PC-9 (cell line): Measurements from ENCODE around the gene PRKD1. TPM values are rescaled to one million over a fixed set of nuclear protein-coding genes. Genes with fewer than 3 reads are reported as not detected.

Source experiments
- BruUV-seq: library from RNA; stranded (reverse); fragments of 400-500 nt; replicated peaks from 2 replicates; lab custom pipeline; 2021; lab: Mats Ljungman, UMichigan
- CTCF ChIA-PET: fragments of 300-600 bp; sonication (Branson Sonifier 250); formaldehyde crosslinking; loops from one replicate; lab custom pipeline; 2022; ENCODE audit warnings: antibody characterized with exemption; lab: Charles Lee
- POLR2A ChIA-PET: fragments of 300-600 bp; sonication (Branson Sonifier 250); formaldehyde crosslinking; loops from one replicate; lab custom pipeline; 2022; ENCODE audit warnings: antibody characterized with exemption; ENCODE audit not compliant: unreplicated experiment; lab: Charles Lee
- DNase-seq, 2 experiments: peaks; one replicate each; pipeline versions ENCODE4 v3.0.0 to v3.0.0-alpha.2; 2015 to 2022; ENCODE audit warnings: mixed read lengths in 1 of 2
- H2AFZ ChIP-seq: fragments of 200-600 bp; sonication (generic); 2 replicates; pipeline ENCODE4 v1.8.1; 2017; ENCODE audit warnings: antibody characterized with exemption
- H3F3A ChIP-seq: fragments of 200-600 bp; sonication (generic); 2 replicates; pipeline ENCODE4 v1.8.1; 2017; ENCODE audit warnings: antibody characterized with exemption, mild to moderate bottlenecking, low read depth; ENCODE audit not compliant: insufficient read depth
- H3K27ac ChIP-seq: fragments of 200-600 bp; sonication (generic); 2 replicates; pipeline ENCODE4 v1.6.1; 2016; ENCODE audit warnings: mixed run types
- H3K27me3 ChIP-seq: fragments of 200-600 bp; sonication (generic); 2 replicates; pipeline ENCODE4 v1.6.1; 2016; ENCODE audit warnings: low read depth, mixed run types; ENCODE audit not compliant: insufficient read depth
- H3K36me3 ChIP-seq: fragments of 200-600 bp; sonication (generic); 2 replicates; pipeline ENCODE4 v1.6.1; 2016; ENCODE audit warnings: low read depth, mixed run types
- H3K4me1 ChIP-seq: fragments of 200-600 bp; sonication (generic); replicated peaks from 2 replicates; pipeline ENCODE4 v1.6.1; 2016; ENCODE audit warnings: mixed run types; ENCODE audit not compliant: insufficient read depth
- H3K4me2 ChIP-seq: fragments of 200-600 bp; sonication (generic); 2 replicates; pipeline ENCODE4 v1.6.1; 2017; ENCODE audit warnings: mixed run types
- H3K4me3 ChIP-seq: fragments of 200-600 bp; sonication (generic); 2 replicates; pipeline ENCODE4 v1.6.1; 2016; ENCODE audit warnings: mixed run types
- H3K79me2 ChIP-seq: fragments of 200-600 bp; sonication (generic); 2 replicates; pipeline ENCODE4 v1.6.1; 2017; ENCODE audit warnings: low read depth, mixed run types
- H3K9me2 ChIP-seq: fragments of 200-600 bp; sonication (generic); 2 replicates; pipeline ENCODE4 v1.8.1; 2017; ENCODE audit warnings: mild to moderate bottlenecking; ENCODE audit not compliant: insufficient read depth
- H3K9me3 ChIP-seq: fragments of 200-600 bp; sonication (generic); 2 replicates; pipeline ENCODE4 v1.8.1; 2016; ENCODE audit warnings: low read depth; ENCODE audit not compliant: insufficient read depth
- H4K20me1 ChIP-seq: fragments of 200-600 bp; sonication (generic); 2 replicates; pipeline ENCODE4 v1.8.1; 2017; ENCODE audit not compliant: insufficient read depth
- EZH2 ChIP-seq: fragments of 200-600 bp; sonication (generic); IDR thresholded peaks from 2 replicates; pipeline ENCODE4 v1.8.0; 2017; ENCODE audit warnings: antibody characterized with exemption, low read depth
- intact Hi-C: fragments of 100-400 bp; cut with micrococcal nuclease; formaldehyde crosslinking; loops from one replicate; pipeline ENCODE4 v1.10.0; 2022; ENCODE audit not compliant: unreplicated experiment
- total RNA-seq: library from RNA; stranded (reverse); gene quantifications from 2 replicates; pipeline ENCODE4 v1.2.3, GENCODE V29; 2021
- TF ChIP-seq, protein P1 (sequence below): fragments of 200-600 bp; sonication (generic); conservative IDR thresholded peaks from 2 replicates; pipeline ENCODE4 v1.6.1; 2017; ENCODE audit warnings: mixed run types, antibody characterized with exemption, mild to moderate bottlenecking, moderate library complexity

PRKD1 gene
- total RNA-seq, 1 experiment from 2014 or later, result 0.98 TPM

DNA sequence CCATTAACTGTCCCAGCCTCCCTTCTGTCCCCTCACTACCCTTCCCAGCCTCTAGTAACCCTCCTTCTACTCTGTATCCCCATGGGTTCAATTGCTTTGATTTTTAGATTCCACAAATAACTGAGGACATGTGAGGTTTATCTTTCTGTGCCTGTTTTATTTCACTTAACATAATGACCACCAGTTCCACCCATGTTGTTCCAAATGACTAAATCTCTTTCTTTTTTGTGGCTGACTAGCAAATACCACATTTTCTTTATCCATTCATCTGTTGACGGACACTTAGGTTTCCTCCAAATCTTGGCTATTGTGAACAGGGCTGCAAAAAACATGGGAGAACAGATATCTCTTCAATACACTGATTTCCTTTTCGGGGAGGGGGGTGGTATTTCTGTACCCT, 65.7 kb downstream of the PRKD1 start:
- Histone ChIP-seq H3F3A (no peaks in the 10 kb centered on the region), H4K20me1 (no peaks in the 10 kb centered on the region), H3K36me3 (no peaks in the 10 kb centered on the region), H3K4me3 (no peak overlapping the region), H3K79me2 (no peaks in the 10 kb centered on the region), H3K9me2 (no peaks in the 10 kb centered on the region), H3K4me1 (no peaks in the 10 kb centered on the region), H3K27ac (no peak overlapping the region), H3K27me3 (no peaks in the 10 kb centered on the region), H3K9me3 (no peaks in the 10 kb centered on the region), H3K4me2 (no peak overlapping the region), H2AFZ (no peak overlapping the region)
- CTCF ChIA-PET, result no interaction called here
- DNase-seq, result no peak
- POLR2A ChIA-PET, result interaction anchor here (0.7 kb wide), 1 partner anchor 1148 kb away, joined by 6 read pairs; no protein-coding TSS in a partner anchor
- intact Hi-C loops, result no loop called here
- no TSS peak for BruUV-seq
- no peak for TF ChIP-seq EZH2
- TF ChIP-seq, protein P1, sequence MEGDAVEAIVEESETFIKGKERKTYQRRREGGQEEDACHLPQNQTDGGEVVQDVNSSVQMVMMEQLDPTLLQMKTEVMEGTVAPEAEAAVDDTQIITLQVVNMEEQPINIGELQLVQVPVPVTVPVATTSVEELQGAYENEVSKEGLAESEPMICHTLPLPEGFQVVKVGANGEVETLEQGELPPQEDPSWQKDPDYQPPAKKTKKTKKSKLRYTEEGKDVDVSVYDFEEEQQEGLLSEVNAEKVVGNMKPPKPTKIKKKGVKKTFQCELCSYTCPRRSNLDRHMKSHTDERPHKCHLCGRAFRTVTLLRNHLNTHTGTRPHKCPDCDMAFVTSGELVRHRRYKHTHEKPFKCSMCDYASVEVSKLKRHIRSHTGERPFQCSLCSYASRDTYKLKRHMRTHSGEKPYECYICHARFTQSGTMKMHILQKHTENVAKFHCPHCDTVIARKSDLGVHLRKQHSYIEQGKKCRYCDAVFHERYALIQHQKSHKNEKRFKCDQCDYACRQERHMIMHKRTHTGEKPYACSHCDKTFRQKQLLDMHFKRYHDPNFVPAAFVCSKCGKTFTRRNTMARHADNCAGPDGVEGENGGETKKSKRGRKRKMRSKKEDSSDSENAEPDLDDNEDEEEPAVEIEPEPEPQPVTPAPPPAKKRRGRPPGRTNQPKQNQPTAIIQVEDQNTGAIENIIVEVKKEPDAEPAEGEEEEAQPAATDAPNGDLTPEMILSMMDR, result no peak

DNA sequence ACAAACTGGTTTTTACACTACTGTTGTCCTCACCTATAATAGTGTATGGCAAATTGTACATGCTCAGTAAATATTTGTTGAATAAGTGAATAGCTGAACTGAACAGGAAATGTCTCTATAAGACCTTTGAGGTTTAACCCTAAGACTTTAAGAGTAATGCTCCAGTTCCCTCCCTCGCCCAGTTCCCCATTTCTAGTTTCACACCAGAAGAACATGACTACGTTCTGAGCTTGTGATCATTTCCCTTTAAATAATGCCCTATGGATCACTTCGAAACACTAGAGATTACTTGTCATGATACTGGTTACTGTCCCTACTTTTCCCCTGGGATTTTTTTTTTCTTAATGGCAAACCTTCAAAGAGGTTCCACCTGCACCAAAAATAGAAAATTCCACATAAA, 69.3 kb downstream of the PRKD1 start:
- intact Hi-C loops, result no loop called here
- H3K4me2 ChIP-seq, result no peak overlapping the region
- H3F3A ChIP-seq, result no peaks in the 10 kb centered on the region
- no peaks in the 10 kb centered on the region for H3K4me1 ChIP-seq
- ChIA-PET CTCF (no interaction called here), POLR2A (no interaction called here)
- no peaks in the 10 kb centered on the region for H4K20me1 ChIP-seq
- BruUV-seq, result no TSS peak
- H3K36me3 ChIP-seq, result no peaks in the 10 kb centered on the region
- H3K9me2 ChIP-seq, result no peaks in the 10 kb centered on the region
- no peaks in the 10 kb centered on the region for H3K9me3 ChIP-seq
- no peak for TF ChIP-seq EZH2
- TF ChIP-seq, protein P1, result no peak
- no peak for DNase-seq
- H3K27me3 ChIP-seq, result no peaks in the 10 kb centered on the region
- H3K79me2 ChIP-seq, result no peaks in the 10 kb centered on the region
- no peak overlapping the region for H3K4me3 ChIP-seq
- H3K27ac ChIP-seq, result no peak overlapping the region
- H2AFZ ChIP-seq, result no peak overlapping the region

DNA sequence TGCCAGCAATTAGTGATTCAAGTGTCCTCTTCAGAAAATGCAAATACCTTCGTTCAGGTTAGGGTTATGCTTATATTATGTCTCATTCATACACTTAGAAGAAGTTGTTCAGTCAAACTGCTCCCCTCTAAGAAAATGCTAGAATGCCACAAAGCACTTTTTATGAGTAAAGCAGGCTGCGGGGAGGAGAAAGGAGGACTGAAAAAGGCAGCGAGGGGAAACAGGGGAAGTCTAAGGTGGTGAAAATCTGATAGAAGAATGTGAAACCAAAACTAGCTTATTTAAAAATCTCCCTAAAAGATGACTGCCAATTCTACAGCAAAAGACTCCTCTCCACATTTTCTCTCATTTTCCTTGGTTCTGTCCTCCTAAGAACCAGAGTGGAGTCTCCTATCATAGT, 70.1 kb downstream of the PRKD1 start:
- no peaks in the 10 kb centered on the region for H4K20me1 ChIP-seq
- CTCF ChIA-PET, result no interaction called here
- H3K4me2 ChIP-seq, result no peak overlapping the region
- DNase-seq, result no peak
- no peak overlapping the region for H3K27ac ChIP-seq
- POLR2A ChIA-PET, result no interaction called here
- no peaks in the 10 kb centered on the region for H3K9me3 ChIP-seq
- intact Hi-C loops, result no loop called here
- H2AFZ ChIP-seq, result no peak overlapping the region
- no TSS peak for BruUV-seq
- no peaks in the 10 kb centered on the region for H3K36me3 ChIP-seq
- no peaks in the 10 kb centered on the region for H3K4me1 ChIP-seq
- TF ChIP-seq EZH2, result no peak
- TF ChIP-seq, protein P1, result no peak
- no peaks in the 10 kb centered on the region for H3K27me3 ChIP-seq
- no peaks in the 10 kb centered on the region for H3F3A ChIP-seq
- no peaks in the 10 kb centered on the region for H3K9me2 ChIP-seq
- no peaks in the 10 kb centered on the region for H3K79me2 ChIP-seq
- no peak overlapping the region for H3K4me3 ChIP-seq
